ENCODE results near the gene FOXO3.

DNA sequence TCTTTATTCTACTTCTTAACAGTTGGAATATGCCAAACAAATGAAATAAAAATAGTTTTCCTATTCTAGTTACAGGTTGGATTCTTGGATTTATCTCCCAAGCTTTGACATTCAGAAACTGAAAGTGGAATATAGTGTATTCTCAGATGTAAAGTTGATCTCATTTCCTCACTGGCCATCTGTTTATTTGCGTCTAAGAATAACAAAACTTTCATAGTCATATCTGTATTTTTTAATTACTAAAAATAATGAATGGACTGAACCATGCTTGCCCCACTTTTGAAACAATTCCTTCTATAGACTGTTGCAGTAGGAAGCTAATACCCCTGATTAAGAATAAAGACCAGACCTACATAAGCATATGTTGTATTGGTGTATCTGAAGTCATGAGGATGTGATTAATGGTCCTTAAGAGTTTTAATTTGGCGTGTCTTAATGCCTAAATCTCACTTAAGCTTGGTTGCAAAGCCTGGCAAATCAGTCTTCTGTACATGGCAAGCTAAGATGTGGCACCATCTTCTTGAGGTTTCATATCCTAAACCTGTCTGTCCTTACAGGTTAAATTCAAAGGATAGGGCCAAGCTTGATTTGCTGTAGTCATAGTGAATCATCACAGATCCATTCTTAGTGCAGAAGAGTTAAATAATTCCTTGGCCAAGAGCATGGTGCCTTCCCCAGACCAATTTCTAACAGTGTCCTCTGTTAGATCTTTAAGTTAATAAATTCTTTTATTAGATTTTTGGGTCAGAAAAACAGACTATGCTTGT, 58.9 kb downstream of the FOXO3 start:
- TF ChIP-seq EP300 (IDR thresholded peaks at IDR 0.05; ENCODE audit: borderline replicate concordance in 1 of 2, low read depth in 2 of 2, low read length in 2 of 2) (no peak), POLR2A (IDR thresholded peaks at IDR 0.05; ENCODE audit: control extremely low read depth in 1 of 2, low read depth in 2 of 2, low read length in 2 of 2) (no peak)
